GM21360 (cell line): ENCODE measurements around the gene ROBO2.

Experiments
- ATAC-seq: cut with Tn5 transposase; IDR thresholded peaks from one replicate; pipeline ENCODE4 v1.9.1; 2021; ENCODE audit warnings: mild to moderate bottlenecking, moderate library complexity; ENCODE audit not compliant: unreplicated experiment

Gene ROBO2, protein sequence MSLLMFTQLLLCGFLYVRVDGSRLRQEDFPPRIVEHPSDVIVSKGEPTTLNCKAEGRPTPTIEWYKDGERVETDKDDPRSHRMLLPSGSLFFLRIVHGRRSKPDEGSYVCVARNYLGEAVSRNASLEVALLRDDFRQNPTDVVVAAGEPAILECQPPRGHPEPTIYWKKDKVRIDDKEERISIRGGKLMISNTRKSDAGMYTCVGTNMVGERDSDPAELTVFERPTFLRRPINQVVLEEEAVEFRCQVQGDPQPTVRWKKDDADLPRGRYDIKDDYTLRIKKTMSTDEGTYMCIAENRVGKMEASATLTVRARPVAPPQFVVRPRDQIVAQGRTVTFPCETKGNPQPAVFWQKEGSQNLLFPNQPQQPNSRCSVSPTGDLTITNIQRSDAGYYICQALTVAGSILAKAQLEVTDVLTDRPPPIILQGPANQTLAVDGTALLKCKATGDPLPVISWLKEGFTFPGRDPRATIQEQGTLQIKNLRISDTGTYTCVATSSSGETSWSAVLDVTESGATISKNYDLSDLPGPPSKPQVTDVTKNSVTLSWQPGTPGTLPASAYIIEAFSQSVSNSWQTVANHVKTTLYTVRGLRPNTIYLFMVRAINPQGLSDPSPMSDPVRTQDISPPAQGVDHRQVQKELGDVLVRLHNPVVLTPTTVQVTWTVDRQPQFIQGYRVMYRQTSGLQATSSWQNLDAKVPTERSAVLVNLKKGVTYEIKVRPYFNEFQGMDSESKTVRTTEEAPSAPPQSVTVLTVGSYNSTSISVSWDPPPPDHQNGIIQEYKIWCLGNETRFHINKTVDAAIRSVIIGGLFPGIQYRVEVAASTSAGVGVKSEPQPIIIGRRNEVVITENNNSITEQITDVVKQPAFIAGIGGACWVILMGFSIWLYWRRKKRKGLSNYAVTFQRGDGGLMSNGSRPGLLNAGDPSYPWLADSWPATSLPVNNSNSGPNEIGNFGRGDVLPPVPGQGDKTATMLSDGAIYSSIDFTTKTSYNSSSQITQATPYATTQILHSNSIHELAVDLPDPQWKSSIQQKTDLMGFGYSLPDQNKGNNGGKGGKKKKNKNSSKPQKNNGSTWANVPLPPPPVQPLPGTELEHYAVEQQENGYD (N-terminal part only)

GRCh38 chr3:77039606-77040171, at the start of gene ROBO2:
Gene ROBO2, plus strand, starts transcription at chr3:77040099. Its CDS starts 687 bp downstream, at chr3:77040786.
- ATAC-seq = no peak

DNA sequence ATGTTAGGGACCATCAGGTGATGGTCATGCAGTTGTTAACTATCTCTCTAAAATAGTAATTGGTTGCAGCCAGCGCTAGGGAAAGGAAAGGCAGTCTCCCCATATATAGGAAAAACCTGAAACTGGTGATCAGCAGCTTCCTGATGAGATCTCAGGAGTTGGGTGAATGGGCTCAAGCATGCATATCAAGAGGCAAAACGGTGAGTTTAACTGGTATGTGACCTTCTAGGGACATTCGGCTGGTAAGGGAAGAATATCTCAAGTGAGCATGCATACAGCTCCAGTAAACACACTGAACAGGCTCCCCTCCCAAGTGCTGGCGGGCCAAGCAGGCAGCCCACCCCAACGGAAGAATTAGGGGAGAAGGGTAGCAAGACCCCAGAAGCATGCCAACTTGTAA, 49.3 kb upstream of the ROBO2 start:
- no peak for ATAC-seq

DNA sequence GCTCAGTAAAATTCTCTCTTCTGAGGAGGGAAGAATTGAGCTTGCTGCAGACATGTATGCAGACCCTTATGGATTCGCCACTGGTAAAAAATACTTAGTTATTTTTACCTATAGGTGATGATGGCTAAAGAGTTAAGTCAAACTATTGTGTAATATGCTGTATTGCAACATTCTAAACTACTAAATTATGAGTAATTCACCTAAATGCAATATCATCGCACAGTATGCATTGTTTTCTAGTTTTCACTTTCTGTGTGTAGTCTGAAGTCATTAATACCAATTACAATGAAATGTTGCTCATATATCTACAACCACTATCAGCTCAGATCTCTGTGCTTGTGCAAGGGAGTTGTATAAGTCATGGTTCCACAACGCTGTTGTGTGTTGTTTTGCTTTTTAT, 48.7 kb upstream of the ROBO2 start:
- ATAC-seq = no peak

DNA sequence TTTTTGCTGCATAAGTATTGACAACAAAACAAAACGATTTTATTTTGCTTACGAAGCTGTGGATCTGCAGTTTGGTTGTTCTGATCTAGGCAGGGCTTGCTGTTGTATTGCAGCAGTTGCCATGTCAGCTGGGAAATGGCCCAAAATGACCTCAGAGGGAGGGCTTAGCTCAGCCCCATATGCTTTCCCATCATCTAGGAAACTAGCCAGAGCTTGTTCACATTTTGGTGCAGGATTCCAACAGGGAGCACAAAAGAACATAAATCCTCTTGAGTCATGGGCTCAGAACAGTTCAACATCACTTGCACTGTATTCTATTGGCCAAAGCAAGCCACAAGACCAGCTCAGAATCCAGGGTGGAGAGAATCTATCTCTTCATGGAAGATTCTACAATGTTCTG, 42.2 kb upstream of the ROBO2 start:
- ATAC-seq = no peak

GRCh38 chr3:76998555-76998954, 41.3 kb upstream of the ROBO2 start:
- ATAC-seq = no peak

GRCh38 chr3:77001062-77001701, 38.7 kb upstream of the ROBO2 start:
- ATAC-seq = no peak

DNA sequence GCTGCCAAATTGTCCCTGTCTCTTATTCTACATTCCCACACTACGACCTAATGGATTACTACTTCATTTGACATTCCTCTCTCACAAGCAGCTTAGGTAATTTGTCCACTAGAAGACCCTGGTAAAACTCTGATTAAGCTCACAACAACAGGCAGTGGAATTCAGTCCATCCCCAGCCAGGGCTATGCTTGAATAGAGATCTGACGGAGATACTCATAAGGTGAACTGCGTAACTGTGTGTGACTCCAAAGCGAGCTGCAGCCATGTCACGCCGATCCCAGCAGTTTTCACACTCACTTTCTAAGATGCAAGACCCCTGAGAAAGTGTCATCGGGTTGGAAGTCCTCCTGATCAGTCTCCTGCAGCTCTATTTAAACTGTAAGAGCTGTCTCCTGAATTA, 25.7 kb upstream of the ROBO2 start:
- no peak for ATAC-seq

DNA sequence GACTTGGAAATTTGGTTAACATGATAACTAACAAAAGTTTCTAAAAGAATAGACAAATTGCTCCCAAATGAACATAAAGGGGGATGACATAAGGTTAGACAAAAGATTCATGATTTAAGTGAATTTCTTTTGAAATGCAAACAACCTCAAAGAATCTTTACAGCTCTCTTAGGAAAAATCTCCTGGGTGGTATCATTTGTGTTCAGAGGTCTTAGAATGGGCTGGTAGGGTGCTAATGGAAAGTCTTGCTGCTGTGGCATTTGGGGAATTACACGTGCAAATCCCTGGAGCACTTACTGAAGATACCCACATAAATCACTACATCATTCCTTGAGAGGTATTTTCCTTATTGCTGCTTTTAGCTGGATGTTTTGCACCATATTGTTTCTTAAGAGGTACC, 14.4 kb upstream of the ROBO2 start:
- no peak for ATAC-seq

- ATAC-seq = no peak
Measured at GRCh38 chr3:77026904-77027634, 12.8 kb upstream of the ROBO2 start.

DNA sequence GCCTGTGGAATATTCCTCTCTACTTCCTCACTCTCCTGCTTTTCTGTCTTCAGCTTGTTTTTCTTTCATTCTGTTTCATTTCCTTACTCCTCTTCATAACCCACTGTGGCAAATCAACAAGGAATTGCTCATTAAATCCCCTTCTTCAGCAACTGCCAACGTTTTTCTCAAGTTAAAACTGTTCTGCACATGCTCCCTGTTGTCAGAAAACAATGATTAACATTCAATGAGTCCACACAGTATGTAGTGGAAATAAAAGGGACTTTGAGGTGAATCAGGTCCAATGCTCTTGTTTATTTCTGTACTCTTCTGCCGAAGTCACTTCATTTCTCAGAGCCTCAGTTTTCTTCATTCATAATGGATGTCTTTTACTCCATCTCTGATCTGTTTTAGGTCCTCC, 11.9 kb upstream of the ROBO2 start:
- ATAC-seq = no peak

DNA sequence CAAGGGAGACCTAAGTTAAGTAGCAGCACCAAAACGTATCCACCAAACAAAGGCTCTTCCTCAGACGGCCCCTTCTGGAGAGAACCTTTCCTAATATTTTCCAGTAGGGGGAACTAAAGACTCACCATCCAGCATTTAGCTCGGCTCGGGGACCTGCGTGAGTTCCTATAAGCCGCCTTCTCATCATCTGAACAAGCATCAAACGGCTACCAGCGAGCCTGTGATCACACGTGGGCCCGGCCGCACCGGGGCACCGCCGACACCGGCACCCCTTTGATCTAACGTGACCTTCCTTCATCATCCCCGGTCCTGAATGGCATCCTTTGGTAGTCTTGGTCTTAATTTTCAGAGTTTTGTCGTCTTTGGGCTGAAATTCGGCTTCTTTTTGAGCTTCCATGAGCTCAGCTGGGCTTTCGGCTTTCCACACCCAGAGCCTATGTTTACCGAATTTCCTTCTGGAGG, 1.4 kb upstream of the ROBO2 start:
- ATAC-seq = no peak

DNA sequence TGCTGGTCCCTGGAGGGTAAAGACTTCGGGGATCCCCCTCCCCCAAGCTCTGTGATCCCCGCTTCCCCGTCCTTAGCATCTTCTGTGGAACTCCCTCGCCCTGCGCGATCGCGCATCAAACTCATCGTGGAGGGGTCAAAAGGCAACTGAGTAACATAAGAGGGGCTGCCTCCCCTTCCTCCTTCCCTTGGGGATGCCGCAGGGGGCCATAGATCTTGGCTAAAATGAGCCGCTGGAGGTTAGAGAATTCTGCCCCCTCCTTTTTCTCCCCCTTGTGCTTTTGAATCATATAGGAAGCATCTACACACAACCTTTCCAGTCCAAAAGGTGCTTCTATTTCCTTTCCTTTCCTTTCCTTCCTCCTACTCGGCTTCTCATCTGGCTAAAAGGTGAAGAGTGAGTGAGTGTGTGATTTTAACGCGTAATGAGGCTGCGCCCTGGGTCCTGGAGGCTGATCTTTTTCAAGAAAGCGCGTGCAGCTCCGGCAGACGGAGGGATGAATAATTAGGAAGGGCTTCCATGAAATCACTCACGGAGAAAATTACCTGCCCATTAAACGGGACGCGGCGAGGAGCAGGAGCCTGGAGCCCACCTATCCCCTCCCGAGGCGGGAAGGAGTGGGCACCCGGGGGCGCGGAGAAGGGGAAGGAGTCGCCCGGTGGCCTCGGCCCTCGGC, 831 bp upstream of the ROBO2 start:
- no peak for ATAC-seq

- no peak for ATAC-seq
Measured at GRCh38 chr3:77040216-77040615, 317 bp downstream of the ROBO2 start.

DNA sequence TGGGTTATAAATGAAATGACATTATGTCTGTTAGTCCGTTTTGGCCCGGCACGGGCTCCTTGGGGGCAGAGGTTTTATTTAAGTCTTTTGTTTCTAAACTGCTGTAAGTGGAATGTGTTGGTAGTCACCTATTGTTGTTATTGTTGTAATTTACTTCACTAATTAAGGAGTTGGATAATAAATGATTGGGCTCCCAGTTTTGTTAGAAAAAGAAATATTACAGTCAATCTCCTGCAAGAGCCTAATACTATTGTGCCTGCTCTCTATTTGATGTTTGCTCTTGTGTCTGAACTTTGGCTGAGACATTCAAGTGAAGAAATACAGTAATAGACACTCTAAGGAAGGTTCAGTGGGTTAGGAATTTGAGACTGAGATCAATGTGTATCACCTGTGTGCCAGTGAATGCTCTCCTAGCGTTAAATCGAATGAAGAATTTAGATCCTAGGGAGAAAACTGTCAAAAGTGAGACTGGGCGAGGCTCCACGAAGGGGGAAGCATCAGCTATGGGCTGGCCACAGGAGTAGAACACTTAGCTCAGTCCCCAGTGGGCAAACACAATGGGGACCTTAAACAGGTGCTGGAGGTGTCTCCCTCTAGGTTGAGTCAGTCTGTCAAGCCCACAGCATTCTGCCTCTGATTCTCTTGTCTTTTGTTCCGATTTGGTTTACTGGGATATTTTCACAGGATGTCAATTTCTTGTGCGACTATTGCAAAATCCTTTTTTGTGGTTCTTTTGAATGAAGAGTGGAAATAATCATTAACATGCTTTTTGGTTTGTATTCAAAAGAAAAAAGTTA, 1.2 kb downstream of the ROBO2 start:
- no peak for ATAC-seq

- ATAC-seq = no peak
Measured at GRCh38 chr3:77041811-77042210, 1.9 kb downstream of the ROBO2 start.

DNA sequence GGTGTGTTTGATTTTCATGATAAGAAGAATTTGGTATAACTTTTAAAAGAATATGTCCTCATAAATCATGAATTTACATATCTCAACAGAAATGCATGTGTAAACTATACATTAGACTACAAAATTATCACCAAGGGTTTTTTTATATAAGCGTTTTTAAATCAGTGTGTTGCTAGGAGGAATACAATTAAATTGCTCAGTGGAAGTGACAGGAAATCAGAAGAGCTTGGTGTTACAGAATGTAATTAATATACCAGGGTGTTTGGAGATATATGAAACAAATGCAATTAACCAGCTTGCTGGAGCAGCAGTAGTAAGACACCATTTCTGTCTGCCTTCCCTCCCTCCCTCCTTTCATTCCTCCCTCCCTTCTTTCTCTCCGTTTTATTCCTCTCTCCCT, 2.4 kb downstream of the ROBO2 start:
- ATAC-seq = no peak

DNA sequence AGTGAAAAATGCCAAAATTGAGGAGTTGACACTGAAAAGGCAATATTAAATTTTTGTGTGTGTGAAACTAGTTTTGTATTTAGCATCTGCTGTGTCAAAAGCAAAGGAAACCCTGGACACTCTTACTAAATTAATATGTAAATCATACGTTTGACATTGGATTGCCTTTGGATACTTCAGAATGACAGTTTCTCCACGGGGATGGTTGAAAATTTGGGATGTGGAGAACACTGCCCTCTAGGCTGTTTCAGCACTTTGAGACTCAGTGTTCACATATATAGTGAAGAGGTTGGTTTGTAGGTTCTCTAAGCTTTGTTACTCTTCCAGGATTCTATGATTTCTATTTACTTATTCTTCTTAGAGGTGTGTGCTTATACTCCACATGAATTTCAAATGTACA, 3.0 kb downstream of the ROBO2 start:
- no peak for ATAC-seq

DNA sequence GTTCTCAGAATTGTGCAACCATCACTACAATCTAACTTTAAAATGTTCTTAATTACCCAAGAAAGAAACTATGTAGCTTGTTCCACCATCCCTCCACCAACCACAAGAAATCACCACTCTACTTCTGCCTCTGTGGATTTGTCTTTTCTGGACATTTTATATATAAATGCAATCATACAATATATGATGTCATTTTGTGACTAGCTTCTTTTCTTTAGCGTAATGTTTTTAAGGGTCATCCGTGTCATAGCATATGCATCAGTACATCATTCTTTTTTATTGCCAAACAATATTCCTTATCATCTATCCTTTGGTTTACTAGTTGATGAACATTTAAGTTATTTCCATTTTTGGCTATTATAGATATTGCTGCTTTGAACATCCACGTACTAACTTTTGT, 5.8 kb downstream of the ROBO2 start:
- ATAC-seq = no peak

- no peak for ATAC-seq
Measured at GRCh38 chr3:77048186-77048585, 8.3 kb downstream of the ROBO2 start.
